ENCODE data around the gene VAMP1.
A peak's percentile ranks its signal among the peaks of the same experiment; 100 is the strongest.
"Not testable (repeated sequence)": the region's sequence is repeated elsewhere in the genome, so short reads cannot be mapped to it uniquely, and the experiment has no call there.

VAMP1 gene, protein sequence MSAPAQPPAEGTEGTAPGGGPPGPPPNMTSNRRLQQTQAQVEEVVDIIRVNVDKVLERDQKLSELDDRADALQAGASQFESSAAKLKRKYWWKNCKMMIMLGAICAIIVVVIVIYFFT
- 17.7 to 113 (median 37.6) reads per million in 3 experiments for total RNA-seq

DNA sequence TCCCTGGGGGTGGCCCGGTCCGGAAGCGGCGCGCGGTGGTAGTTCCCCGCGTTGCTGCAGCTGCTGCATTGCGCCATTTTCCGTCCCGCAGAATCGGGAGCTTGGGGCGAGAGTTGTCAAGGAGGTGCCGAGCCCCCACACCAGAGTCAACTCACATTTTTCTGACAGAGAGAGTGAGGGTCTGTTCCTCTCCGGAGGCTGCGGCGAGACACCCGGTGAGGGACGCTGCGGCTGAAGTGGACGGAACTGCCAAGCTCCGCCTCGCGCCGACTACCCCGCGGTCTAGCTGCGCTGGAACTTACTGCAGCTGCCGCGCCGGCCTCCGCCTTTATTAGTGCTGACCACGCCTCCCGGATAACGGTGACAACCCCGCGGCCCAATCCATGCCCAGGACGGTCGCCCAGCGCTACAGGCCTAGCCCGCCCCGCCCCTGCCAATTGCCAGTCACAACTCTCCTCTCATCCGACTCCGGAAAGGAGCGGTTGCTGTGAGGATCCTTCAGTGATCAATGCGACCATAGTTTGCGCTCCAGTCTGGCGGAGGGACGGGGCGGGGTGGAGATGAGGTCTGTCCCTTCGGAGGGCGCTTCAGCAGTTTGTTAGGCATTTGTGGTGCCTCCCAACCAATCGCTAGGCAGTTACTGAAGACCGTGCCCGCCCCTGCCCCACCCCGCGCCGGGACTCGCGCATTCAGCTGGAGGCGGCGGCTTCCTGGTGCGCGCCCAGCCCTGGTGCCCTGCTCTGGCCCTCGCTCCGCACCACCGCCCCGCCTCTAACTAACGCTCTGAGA lies at the start of gene VAMP1:
TSS of gene VAMP1 (minus strand) at position 303 of the 789 bp plus-strand sequence. CDS start at position 157, 146 bp downstream.
- DNase-seq, result peak; percentile 94

DNA sequence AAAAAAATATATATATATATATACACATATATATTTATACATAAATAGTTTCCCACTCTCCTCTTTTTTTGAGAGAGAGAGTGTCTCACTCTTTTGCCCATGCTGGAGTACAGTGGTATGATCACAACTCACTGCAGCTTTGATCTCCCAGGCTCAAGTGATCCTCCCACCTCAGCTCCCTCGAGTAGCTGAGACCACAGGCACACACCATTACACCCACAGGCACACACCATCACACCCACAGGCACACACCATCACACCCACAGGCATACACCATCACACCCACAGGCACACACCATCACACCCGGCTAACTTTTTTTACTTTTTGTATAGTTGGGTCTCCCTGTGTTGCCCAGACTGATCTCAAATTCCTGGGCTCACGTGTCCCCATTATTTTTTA lies 49.7 kb upstream of the VAMP1 start:
- no peak for DNase-seq

DNA sequence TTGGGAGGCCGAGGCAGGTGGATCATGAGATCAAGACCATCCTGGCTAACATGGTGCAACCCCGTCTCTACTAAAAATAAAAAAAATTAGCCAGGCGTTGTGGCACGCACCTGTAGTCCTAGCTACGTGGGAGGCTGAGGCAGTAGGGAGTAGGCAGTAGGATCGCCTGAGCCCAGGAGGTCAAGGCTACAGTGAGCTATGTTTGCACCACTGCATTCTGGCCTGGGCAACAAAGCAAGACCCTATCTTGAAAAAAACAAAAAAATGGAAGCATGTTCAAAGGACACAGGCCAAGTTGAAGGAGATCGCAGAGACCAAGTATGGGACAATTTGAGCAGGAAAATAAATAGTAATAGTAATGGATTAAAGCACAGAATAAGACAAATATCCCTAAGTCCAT lies 37.6 kb upstream of the VAMP1 start:
- no peak for DNase-seq

DNA sequence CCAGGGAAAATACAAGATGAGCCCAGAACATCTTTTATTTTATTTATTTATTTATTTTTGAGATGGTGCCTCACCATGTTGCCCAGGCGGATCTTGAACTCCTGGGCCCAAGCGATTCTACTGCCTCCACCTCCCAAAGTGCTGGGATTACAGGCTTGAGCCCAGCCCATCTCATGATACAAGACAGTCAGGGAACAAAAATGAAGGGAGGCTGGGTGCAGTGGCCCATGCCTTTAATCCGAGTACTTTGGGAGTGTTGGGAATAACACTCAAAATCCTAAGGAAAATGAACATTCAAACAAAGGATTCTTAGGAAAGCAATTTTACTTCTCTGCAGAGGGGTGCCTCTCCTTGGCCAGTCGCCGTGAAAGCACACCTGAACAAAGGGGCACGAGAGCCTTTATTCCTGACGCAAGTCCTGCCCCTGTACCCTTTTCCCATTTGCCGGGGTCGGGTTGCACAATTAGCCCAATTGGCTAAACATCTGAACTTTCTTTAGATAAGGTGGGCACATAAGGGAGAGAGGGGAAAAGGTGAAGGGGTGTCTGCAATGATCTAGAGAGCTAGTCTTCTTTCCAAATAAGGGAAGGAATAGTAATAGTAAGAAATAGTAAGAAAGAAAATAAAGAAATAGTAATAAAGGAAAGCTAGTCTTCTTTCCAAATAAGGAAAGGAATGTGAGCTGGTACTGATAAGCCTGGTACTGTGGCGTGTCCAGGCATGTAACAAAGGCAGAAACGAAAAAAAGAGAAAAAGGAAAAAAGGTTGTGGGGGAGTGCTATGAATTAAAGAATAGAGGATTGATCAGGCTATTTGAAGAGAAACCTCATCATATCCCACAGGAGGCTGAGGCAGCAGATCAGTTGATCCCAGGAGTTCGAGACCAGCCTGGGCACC lies 36.9 kb upstream of the VAMP1 start:
- DNase-seq, result no peak

DNA sequence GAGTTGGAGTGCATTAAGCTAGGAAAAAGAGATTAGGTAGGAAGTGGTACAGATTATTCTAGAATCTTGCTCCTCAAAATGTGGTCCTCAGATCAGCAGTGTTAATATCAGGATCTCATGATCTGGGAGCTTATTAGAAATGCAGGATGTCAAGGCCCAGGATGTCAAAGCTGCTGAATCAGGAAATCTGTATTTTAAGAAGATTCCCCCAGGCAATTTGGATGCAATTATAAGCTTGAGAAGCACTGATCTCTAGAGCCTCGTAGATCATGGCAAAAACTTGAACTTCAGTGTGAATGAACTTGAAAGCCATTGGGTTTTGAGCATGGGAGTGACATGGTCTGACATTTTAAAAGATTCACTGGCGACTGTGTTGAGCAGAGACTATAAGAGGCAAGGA lies 30.0 kb upstream of the VAMP1 start:
- DNase-seq, result no peak

DNA sequence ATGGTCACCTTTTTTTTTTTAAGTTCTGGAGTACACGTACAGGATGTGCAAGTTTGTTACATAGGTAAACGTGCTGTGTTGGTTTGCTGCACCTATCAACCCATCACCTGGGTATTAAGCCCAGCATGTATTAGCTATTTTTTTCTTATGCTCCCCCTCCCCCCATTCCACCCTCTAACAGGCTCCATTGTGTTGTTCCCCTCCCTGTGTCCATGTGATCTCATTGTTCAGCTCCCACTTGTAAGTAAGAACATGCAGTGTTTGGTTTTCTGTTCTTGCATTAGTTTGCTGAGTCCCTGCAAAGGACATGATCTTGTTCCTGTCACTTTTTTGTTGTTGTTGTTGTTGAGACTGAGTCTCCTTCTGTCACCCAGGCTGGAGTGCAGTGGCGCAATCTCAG lies 26.8 kb upstream of the VAMP1 start:
- not testable (repeated sequence) for DNase-seq

DNA sequence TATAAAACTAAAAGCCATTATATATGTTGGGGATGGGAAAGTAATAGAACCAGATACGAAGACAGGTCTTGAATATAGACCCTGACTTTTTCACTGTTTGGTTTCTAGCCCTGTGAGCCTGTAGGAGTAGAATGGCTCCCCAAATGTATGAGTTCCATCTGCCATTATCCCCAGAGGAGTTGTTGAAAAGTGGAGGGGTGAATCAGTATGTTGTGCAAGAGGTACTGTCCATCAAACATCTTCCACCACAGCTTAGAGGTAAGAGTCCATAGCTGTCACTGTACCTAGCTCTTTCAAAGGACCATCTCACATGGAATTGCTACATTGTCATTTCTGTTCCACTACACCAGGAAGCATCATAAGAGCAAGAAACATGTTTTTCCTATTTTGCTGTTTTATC lies 24.5 kb upstream of the VAMP1 start:
- no peak for DNase-seq

DNA sequence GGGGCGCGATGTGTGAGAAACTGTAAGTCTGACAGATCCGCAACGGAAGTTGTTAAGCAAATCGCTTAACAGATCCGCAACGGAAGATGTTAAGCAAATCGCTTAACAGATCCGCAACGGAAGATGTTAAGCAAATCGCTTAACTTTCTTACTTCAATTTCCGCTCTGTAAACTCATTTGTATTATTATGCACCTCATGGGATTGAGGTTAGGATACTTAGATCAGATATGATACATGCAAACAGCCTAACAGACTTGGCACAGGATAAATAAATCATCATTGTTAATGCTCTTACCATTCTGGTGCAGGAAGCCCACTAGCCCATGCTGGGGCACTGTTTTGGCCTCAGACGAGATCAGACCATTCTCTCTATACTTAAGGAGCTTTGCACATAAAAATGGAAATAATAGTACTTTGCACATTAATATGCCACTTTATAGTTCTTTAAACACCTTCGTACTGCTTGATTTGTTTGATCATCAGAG lies 23.8 kb upstream of the VAMP1 start:
- no peak for DNase-seq

DNA sequence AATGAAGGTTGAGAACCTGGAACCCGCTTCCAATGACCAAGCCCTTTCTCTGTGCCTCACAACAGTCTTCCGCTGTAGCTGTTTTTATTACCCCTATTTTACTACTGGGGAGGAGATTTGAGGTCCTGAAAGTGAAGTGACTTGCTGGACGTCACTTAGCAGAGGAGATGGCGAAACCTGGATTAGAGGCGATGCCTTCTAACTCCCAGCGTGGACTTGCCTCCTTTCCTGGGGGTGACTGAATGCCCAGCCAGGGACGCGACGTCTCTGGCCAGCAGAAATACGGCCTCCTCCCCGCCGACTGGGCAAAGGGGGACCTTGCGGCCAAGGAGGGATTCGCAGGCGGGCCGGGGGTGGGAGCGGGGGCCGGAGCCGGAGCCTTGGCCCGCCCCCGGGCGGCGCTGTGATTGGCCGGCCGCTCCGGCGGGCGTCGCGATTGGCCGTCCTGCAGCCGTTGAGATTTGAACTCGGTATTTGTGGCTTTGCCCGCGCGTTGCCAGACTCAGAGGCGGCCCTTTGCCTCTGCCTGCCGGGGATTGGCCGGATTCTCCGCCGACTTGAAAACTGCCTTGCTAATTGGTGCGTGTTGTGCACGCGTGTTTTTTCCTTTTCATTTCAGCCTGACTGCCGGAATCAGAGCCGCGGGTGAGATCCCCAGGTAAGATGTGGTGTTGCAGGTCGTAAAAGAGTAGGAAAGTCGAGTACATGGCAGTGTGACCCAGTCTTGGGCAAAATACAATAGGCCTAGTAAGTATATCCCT lies 23.2 kb upstream of the VAMP1 start, which contains the start of gene NCAPD2:
TSS of gene NCAPD2 (plus strand) at position 606 of the 761 bp plus-strand sequence. CDS start 997 bp downstream, outside the sequence.
- DNase-seq, result peak; percentile 96

DNA sequence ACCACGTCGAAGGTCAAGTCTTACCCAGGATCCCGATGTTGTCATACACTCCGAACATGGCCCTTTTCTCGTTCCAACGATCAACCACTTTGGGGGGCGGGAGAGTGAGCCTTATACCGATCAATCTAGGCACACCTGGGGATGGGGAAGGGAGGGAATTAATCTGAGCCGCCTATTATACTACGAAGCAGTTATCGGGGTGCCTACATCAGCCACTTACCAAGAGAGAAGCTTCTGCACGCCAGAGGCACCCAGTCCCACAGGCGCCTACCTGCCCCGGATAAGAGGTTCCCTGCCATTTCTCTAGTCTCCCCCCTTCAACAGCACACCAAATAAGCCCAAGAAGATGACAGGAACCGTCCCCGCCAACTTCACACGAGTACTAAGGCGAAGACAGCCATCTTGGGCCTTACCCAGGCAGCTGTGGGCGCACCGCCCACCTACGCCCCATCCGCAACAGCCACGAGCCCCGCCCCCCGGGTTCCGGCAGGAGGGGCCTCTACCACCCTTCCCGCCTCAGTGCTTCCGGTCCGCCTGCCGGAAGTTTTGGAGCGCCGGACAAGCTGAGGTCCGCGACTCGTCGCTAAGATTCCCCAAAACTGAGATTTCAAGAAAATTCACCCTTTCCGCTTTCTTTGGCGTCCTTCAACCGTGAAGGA lies 22.5 kb upstream of the VAMP1 start, which contains the start of gene MRPL51:
TSS of gene MRPL51 (minus strand) at position 425 of the 659 bp plus-strand sequence. CDS start at position 299, 126 bp downstream.
- DNase-seq, result peak; percentile 95

DNA sequence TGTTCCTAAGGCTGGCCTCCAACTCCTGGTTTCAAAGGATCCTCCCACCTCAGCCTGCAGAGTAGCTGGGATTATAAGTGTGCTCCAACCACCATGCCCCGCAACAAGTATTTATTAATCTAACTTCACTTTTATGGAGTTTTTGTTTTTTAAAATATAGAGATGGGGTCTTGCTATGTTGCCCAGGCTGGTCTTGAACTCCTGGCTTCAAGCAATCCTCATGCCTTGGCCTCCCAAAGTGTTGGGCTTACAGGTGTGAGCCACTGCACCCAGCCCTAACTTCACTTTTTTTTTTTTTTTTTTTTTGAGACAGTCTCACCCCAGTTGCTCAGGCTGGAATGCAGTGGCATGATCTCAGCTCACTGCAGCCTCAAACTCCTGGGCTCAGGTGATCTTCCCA lies 20.2 kb upstream of the VAMP1 start:
- DNase-seq, result not testable (repeated sequence)

DNA sequence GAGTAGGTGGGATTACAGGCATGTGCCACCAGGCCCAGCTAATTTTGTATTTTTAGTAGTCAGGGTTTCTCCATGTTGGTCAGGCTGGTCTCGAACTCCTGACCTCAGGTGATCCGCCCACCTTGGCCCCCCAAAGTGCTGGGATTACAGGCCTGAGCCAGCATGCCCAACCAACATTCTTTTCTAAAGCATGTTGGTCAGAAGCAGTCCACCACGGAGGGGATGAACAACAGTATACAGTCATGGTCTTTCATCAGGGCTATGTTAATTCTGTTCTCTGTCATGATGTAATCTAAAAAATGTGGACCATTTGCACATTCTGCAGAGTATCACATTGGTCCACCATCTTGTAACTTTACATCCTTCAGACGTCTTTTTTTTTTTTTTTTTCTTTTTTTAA lies 19.0 kb upstream of the VAMP1 start:
- no peak for DNase-seq

DNA sequence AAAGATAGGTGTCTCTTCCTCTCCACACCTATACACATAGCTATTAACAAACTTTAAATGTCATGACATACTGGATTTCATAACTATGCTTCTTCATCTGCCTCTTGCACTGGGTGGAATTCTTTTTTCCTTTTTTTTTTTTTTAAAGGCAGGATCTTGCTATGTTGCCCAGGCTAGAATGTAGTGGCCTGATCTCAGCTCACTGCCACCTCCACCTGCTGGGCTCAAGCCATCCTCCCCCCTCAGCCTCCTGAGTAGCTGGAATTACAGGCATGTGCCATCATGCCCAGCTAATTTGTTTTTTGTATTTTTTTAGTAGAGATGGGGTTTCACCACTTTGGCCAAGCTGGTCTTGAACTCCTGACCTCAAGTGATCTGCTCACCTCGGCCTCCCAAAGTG lies 17.8 kb upstream of the VAMP1 start:
- DNase-seq, result no peak

DNA sequence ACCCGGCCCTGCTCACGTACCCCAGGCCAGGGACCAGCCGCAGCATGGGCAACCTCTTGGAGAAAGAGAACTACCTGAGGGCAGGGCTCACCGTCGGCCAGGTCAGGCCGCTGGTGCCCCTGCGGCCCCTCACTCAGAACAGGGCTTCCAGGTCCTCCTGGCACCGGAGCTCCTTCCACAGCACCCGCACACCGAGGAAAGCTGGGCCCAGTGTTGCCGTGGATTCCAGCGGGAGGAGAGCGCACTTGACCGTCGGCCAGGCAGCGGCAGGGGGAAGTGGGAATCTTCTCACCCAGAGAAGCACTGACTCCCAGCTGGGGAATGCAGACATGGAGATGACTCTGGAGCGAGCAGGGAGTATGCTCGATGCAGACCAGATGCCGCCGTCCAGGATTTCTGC lies 7.9 kb upstream of the VAMP1 start:
- DNase-seq, result no peak

DNA sequence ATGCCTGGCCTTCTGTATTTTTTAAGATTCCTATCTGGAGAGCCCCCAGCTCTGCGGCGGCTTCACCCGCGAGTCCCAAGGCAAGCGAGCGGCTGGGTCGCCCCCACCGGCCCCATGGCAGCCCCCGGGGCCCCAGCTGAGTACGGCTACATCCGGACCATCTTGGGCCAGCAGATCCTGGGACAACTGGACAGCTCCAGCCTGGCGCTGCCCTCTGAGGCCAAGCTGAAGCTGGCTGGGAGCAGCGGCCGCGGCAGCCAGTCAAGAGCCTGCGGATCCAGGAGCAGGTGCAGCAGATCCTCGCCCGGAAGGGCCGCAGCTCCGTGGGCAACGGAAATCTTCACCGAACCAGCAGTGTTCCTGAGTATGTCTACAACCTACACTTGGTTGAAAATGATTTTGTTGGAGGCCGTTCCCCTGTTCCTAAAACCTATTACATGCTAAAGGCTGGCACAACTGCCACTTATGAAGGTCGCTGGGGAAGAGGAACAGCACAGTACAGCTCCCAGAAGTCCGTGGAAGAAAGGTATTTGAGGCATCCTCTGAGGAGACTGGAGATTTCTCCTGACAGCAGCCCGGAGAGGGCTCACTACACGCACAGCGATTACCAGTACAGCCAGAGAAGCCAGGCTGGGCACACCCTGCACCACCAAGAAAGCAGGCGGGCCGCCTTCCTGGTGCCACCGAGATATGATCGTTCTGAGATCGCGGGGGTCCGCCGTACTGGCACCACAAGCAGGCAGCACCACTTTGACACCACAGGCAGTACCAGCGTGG lies 7.3 kb upstream of the VAMP1 start:
- not testable (repeated sequence) for DNase-seq

DNA sequence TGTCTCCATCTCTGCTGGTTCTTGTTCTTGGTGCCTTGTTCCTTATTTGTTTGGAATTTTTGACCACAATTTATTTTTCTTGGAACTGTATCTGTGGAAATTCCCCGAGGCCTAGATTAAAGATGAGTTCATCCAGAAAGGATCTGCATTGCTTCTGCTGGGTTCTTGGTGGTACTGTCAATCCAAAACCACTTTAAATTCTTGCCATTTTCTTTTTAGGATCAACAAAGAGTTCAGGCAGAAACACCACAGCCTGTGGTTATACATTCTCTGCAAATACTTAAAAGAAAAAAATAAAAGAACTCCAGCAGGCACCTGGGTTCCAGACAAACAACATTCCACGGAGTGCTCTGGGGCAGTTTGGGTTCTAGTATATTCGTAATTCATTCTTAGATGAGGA lies 6.0 kb upstream of the VAMP1 start:
- no peak for DNase-seq

DNA sequence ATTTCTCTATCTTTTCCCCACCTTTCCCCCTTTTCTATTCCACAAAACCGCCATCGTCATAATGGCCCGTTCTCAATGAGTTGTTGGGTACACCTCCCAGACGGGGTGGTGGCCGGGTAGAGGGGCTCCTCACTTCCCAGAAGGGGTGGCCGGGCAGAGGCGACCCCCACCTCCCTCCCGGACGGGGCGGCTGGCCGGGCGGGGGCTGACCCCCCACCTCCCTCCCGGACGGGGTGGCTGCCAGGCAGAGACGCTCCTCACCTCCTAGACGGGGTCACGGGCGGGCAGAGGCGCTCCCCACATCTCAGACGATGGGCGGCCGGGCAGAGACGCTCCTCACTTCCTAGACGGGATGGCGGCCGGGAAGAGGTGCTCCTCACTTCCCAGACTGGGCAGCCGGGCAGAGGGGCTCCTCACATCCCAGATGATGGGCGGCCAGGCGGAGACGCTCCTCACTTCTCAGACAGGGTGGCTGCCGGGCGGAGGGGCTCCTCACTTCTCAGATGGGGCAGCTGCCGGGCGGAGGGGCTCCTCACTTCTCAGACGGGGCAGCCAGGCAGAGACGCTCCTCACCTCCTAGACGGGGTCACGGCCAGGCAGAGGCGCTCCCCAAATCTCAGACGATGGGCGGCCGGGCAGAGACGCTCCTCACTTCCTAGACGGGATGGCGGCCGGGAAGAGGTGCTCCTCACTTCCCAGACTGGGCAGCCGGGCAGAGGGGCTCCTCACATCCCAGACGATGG lies 4.9 kb upstream of the VAMP1 start:
- DNase-seq, result not testable (repeated sequence)

DNA sequence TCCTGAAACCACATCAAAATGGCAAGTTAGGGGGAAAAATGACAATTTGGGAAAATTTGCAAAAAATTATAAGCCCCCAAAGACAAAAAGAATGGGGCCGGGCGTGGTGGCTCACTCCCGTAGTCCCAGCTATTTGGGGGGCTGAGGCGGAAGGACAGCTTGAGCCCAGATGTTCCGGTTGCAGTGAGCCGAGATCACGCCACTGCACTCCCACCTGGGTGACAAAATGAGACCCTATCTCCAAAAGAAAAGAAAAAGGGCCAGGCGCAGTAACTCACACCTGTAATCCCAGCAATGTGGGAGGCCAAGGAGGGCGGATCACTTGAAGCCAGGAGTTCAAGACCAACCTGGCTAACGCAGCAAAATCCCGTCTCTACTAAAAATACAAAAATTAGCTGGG lies 2.0 kb upstream of the VAMP1 start:
- DNase-seq, result no peak

DNA sequence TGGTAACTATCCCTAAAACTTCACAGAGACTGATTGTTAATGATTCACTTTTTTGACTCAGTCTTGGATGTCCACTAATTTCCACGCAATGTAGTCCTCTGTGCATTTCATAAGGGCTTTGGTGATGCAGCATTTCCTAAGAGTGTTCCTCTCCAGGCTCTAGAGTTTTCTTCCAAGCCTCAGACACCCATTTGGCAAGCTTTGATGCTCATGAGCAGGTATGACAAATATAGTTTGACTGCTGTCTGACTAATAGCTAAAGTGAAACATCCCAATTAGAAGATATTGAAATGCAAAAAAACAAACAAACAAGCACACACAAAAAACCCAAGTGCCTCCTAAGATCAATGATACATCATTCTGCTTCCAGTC lies 1.5 kb upstream of the VAMP1 start:
- DNase-seq, result no peak

Data from central memory CD4-positive, alpha-beta T cell (primary cell).